Transverse colon (tissue), 4 donors: ENCODE measurements around the gene FGD5. TPM values are rescaled to one million over a fixed set of nuclear protein-coding genes. Genes with fewer than 3 reads are reported as not detected.

Source experiments
- DNase-seq: peaks from one replicate; pipeline ENCODE4 v3.0.0-alpha.2; 2019
- H3K27ac ChIP-seq, 4 donors: fragments of 200-600 bp; sonication (generic); 2 replicates each; pipeline ENCODE4 v1.5.1; 2016 to 2018; ENCODE audit warnings: inconsistent platforms in 4 of 4
- H3K27me3 ChIP-seq: fragments of 200-600 bp; sonication (generic); 2 replicates; pipeline ENCODE4 v1.5.1; 2017; ENCODE audit warnings: inconsistent platforms
- H3K36me3 ChIP-seq, 4 donors: fragments of 200-600 bp; sonication (generic); 2 replicates each; pipeline ENCODE4 v1.5.1; 2017 to 2019; ENCODE audit warnings: inconsistent platforms in 4 of 4
- H3K4me1 ChIP-seq, 4 donors: fragments of 200-600 bp; sonication (generic); 2 replicates each; pipeline ENCODE4 v1.5.1; 2017 to 2020; ENCODE audit warnings: inconsistent platforms in 4 of 4
- H3K4me3 ChIP-seq, 4 donors: fragments of 200-600 bp; sonication (generic); 1 replicate in 1 of 4; 2 replicates in 3 of 4; pipeline versions ENCODE4 v1.5.1 to v1.6.1; 2017 to 2019; ENCODE audit warnings: inconsistent platforms in 4 of 4
- H3K9me3 ChIP-seq, 2 donors: fragments of 200-600 bp; sonication (generic); 2 replicates each; pipeline ENCODE4 v1.5.1; 2017 to 2019; ENCODE audit warnings: inconsistent platforms in 2 of 2
- EP300 ChIP-seq: sonication (generic); formaldehyde crosslinking; IDR thresholded peaks from one replicate; pipeline ENCODE4 v1.6.1; 2017; ENCODE audit warnings: antibody characterized with exemption, low read depth
- POLR2A ChIP-seq: fragments of 450-650 bp; IDR thresholded peaks from one replicate; pipeline ENCODE4 v1.6.1; 2016; ENCODE audit warnings: antibody characterized with exemption, mild to moderate bottlenecking, moderate library complexity
- POLR2AphosphoS5 ChIP-seq, 3 donors: sonication (generic); formaldehyde crosslinking; IDR thresholded peaks; one replicate each; pipeline ENCODE4 v1.6.1; 2016; ENCODE audit warnings: antibody characterized with exemption in 3 of 3
- WGBS, 2 donors: methylation state at CpG; one replicate each; pipeline ENCODE4 v1.1.5; 2018; ENCODE audit warnings: low coverage in 1 of 2; 5-methylcytosine and 5-hydroxymethylcytosine counted together
- in situ Hi-C, 4 donors: fragments of 200-750 bp; cut with MboI; loops; one replicate each; pipeline versions ENCODE4 v1.15.0 to v1.15.1; 2017; ENCODE audit warnings: low sequenced_read_pairs in 3 of 4, low pct_ligation_motif_present in 1 of 4, low pct_unique_long_range_greater_than_20kb in 1 of 4
- intact Hi-C: fragments of 100-400 bp; cut with DNase I; formaldehyde crosslinking; loops from one replicate; pipeline ENCODE4 v1.15.1; 2023; ENCODE audit warnings: low total_unique reads
- total RNA-seq, 4 donors: library from RNA; depleted of rRNA; stranded (reverse); fragments of >200 nt; gene quantifications; one replicate each; pipeline ENCODE4 v1.1.0, GENCODE V29; 2016
- TF ChIP-seq, protein P1 (sequence below), 5 experiments: fragments of 200-600 bp in 3 of 5; fragments of 450-650 bp in 2 of 5; sonication (generic) in 3 of 5; IDR thresholded peaks; 1 replicate in 2 of 5; 2 replicates in 3 of 5; pipeline ENCODE4 v1.5.1; 2016 to 2017; ENCODE audit warnings: antibody characterized with exemption in 5 of 5, inconsistent platforms in 3 of 5, mild to moderate bottlenecking in 2 of 5, moderate library complexity in 1 of 5

FGD5 gene
- total RNA-seq, 4 donors from 2014 or later = 5.6 to 15.9 (median 10.2) TPM

DNA sequence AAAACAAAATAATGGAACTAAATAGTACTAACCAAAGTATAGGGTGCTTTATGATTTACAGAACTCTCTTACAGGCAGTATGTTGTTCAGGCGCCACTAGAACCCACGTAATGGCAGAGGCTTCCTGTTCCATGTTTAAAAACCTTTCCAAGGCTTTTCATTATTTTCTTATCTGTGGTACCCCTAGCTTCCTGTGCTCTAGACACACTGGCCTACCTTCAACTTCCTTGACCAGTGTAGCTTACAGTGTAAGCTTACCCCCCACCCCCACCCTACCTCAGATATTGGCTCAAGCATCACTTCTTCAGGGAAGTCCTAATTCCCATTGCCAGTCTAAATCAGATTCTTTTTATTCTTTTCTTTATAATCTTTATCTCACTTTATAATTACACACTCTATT is 131.5 kb downstream of the FGD5 start:
- no peak for DNase-seq
- H3K36me3 ChIP-seq = peaks cover 0 to 5% (median 2%) of the 10 kb centered on the region in 4 donors
- H3K27ac ChIP-seq = no peak overlapping the region
- TF ChIP-seq, protein P1, sequence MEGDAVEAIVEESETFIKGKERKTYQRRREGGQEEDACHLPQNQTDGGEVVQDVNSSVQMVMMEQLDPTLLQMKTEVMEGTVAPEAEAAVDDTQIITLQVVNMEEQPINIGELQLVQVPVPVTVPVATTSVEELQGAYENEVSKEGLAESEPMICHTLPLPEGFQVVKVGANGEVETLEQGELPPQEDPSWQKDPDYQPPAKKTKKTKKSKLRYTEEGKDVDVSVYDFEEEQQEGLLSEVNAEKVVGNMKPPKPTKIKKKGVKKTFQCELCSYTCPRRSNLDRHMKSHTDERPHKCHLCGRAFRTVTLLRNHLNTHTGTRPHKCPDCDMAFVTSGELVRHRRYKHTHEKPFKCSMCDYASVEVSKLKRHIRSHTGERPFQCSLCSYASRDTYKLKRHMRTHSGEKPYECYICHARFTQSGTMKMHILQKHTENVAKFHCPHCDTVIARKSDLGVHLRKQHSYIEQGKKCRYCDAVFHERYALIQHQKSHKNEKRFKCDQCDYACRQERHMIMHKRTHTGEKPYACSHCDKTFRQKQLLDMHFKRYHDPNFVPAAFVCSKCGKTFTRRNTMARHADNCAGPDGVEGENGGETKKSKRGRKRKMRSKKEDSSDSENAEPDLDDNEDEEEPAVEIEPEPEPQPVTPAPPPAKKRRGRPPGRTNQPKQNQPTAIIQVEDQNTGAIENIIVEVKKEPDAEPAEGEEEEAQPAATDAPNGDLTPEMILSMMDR (IDR thresholded peaks at IDR 0.05) = no peak
- TF ChIP-seq POLR2AphosphoS5 (IDR thresholded peaks at IDR 0.05) (no peak), EP300 (no peak), POLR2A (no peak)
- 92 to 93% methylated on average over 2 of the region's 2 CpGs for WGBS, 2 donors
- no peak overlapping the region for H3K4me3 ChIP-seq
- H3K4me1 ChIP-seq = peaks cover 17 to 50% (median 23%) of the 10 kb centered on the region in 4 donors
- no peaks in the 10 kb centered on the region for H3K9me3 ChIP-seq
- H3K27me3 ChIP-seq = no peaks in the 10 kb centered on the region
- intact Hi-C loops = no loop called here
- in situ Hi-C loops = no loop called here

DNA sequence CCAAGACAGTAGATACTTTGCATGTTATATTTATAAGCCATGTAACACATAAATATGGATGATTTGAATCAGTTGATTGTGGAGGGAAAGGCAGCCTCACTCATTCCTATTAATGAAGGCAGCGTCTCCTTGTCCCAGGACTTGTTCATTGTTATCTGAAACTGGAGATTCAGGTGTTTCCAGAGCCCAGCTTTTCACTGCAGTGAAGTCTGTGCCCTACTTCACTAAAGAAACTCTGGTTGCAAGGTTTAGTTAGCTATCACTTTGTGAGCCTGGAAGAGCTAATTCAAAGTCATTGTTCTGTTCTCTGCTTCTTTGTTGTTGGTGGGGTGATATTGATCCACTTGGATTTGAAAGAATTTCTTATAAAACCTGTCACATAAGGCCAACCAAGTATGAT is 138.4 kb downstream of the FGD5 start:
- H3K36me3 ChIP-seq = no peaks in the 10 kb centered on the region
- intact Hi-C loops (no loop called here), in situ Hi-C loops (no loop called here)
- DNase-seq = no peak
- H3K27me3 ChIP-seq = no peaks in the 10 kb centered on the region
- 86% methylated on average over 1 of the region's 1 CpG; no CpG with 5 or more reads in 1 of the 2 donors for WGBS, 2 donors
- TF ChIP-seq POLR2A (no peak), POLR2AphosphoS5 (IDR thresholded peaks at IDR 0.05) (no peak), EP300 (no peak)
- TF ChIP-seq, protein P1 (IDR thresholded peaks at IDR 0.05) = no peak
- no peak overlapping the region for H3K27ac ChIP-seq
- peaks cover 0 to 47% (median 3%) of the 10 kb centered on the region in 4 donors for H3K4me1 ChIP-seq
- no peak overlapping the region for H3K4me3 ChIP-seq
- H3K9me3 ChIP-seq = no peaks in the 10 kb centered on the region

DNA sequence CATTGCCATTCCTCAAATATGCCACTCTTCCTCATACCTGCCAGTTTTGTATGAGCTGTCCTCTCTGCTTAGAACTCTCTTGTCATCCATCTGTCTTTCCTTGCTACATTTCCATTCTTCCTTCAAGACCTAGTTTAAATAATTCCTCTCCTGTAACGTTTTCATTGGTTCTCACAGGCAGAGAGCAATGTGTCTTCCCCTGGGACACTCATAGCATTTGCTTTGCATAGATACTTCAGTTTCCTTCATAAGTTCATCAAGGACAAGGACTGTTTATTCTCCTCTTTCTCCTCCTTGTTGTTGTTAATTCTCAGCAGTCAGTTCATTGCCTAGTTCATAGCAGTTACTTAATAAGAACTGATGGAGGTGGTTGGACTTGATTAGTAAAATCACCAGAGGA is 139.2 kb downstream of the FGD5 start:
- intact Hi-C loops = no loop called here
- TF ChIP-seq POLR2AphosphoS5 (IDR thresholded peaks at IDR 0.05) (no peak), POLR2A (no peak), EP300 (no peak)
- TF ChIP-seq, protein P1 (IDR thresholded peaks at IDR 0.05) = no peak
- 31 to 33% methylated on average over 1 of the region's 1 CpG for whole genome bisulfite sequencing, 2 donors
- in situ Hi-C loops = no loop called here
- H3K27ac ChIP-seq = no peak overlapping the region
- H3K36me3 ChIP-seq = no peaks in the 10 kb centered on the region
- peaks cover 0 to 40% (median 3%) of the 10 kb centered on the region in 4 donors for H3K4me1 ChIP-seq
- no peak overlapping the region for H3K4me3 ChIP-seq
- DNase-seq = no peak
- H3K9me3 ChIP-seq = no peaks in the 10 kb centered on the region
- no peaks in the 10 kb centered on the region for H3K27me3 ChIP-seq

DNA sequence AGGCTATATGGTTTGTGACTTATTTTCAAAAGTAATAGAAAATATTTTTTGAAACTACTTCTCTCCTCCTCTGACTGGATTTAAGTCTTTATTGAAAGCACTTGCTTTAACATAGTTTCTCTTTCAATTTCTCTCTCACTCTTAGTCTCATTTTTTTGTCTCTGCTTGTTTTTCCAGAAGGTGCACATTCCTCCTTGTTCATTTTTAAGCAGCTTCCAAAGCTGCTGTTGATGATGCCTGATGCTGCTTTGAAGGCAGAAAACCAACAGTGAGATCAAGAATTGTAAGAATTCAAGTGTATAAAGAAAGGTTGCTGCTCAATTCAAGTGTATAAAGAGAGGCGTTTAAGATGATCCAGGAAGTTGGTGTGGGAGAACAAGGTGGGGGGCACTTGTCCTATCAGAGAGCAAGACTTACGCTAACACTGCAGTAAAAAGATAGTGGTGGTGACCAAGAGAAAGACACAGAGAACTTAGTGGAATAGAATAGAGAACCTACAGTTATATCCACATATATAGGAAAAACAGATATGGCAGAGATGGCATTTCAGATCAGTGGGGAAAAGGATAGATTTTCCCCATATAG is 140.7 kb downstream of the FGD5 start:
- H3K36me3 ChIP-seq = no peaks in the 10 kb centered on the region
- H3K4me1 ChIP-seq = peaks cover 0 to 36% (median 3%) of the 10 kb centered on the region in 4 donors
- intact Hi-C loops = no loop called here
- in situ Hi-C loops = no loop called here
- DNase-seq = no peak
- peak overlapping the region in 2 of 4 donors; percentile 15 to 17 for H3K27ac ChIP-seq
- no peaks in the 10 kb centered on the region for H3K27me3 ChIP-seq
- peak overlapping the region in 1 of 4 donors; percentile 9 for H3K4me3 ChIP-seq
- 48 to 77% methylated on average over 2 of the region's 2 CpGs for WGBS, 2 donors
- H3K9me3 ChIP-seq = no peaks in the 10 kb centered on the region
- no peak for TF ChIP-seq EP300
- TF ChIP-seq POLR2A = no peak
- TF ChIP-seq POLR2AphosphoS5 (IDR thresholded peaks at IDR 0.05) = no peak
- TF ChIP-seq, protein P1 (IDR thresholded peaks at IDR 0.05) = no peak
